Breast epithelium (tissue), 4 donors: Measurements from ENCODE around the gene BCL2A1. TPM values are rescaled to one million over a fixed set of nuclear protein-coding genes. Genes with fewer than 3 reads are reported as not detected.
"Not testable (repeated sequence)": the region's sequence is repeated elsewhere in the genome, so short reads cannot be mapped to it uniquely, and the experiment has no call there.

ENCODE experiments used
- DNase-seq, 2 donors: peaks; one replicate each; pipeline ENCODE4 v3.0.0-alpha.2; 2019; ENCODE audit warnings: low spot score in 2 of 2
- H3K27ac ChIP-seq, 2 donors: fragments of 200-600 bp; sonication (generic) in 1 of 2; one replicate each; pipeline ENCODE4 v1.5.1; 2016 to 2019; ENCODE audit warnings: mild to moderate bottlenecking in 1 of 2
- H3K27me3 ChIP-seq, 2 donors: fragments of 200-600 bp; sonication (generic) in 1 of 2; one replicate each; pipeline versions ENCODE4 v1.5.1 to v1.6.0; 2017 to 2019; ENCODE audit warnings: control low read depth in 1 of 2, mild to moderate bottlenecking in 1 of 2
- H3K36me3 ChIP-seq: fragments of 200-600 bp; one replicate; pipeline ENCODE4 v1.5.1; 2019
- H3K4me1 ChIP-seq, 2 donors: fragments of 200-600 bp; sonication (generic); one replicate each; pipeline ENCODE4 v1.5.1; 2016 to 2019; ENCODE audit warnings: control low read depth in 1 of 2
- H3K4me3 ChIP-seq, 3 donors: fragments of 200-600 bp; sonication (generic); 1 replicate in 2 of 3; 2 replicates in 1 of 3; pipeline ENCODE4 v1.5.1; 2016 to 2019; ENCODE audit warnings: mild to moderate bottlenecking in 3 of 3, moderate library complexity in 2 of 3
- H3K9me3 ChIP-seq, 2 donors: fragments of 200-600 bp; sonication (generic) in 1 of 2; one replicate each; pipeline ENCODE4 v1.5.1; 2016 to 2019; ENCODE audit warnings: control low read depth in 1 of 2
- CTCF ChIP-seq, 3 donors: fragments of 450-650 bp; IDR thresholded peaks; one replicate each; pipeline ENCODE4 v1.5.1; 2016 to 2017; ENCODE audit warnings: antibody characterized with exemption in 3 of 3, mild to moderate bottlenecking in 3 of 3, moderate library complexity in 3 of 3
- POLR2A ChIP-seq: fragments of 450-650 bp; IDR thresholded peaks from one replicate; pipeline ENCODE4 v1.6.1; 2016; ENCODE audit warnings: antibody characterized with exemption, mild to moderate bottlenecking, moderate library complexity
- POLR2AphosphoS5 ChIP-seq, 3 donors: sonication (generic); formaldehyde crosslinking; IDR thresholded peaks; one replicate each; pipeline ENCODE4 v1.6.1; 2017; ENCODE audit warnings: antibody characterized with exemption in 3 of 3
- intact Hi-C: fragments of 100-400 bp; cut with DNase I; formaldehyde crosslinking; loops from one replicate; pipeline ENCODE4 v1.15.1; 2023; ENCODE audit warnings: low total_unique reads
- total RNA-seq, 3 donors: library from RNA; depleted of rRNA; stranded (reverse); fragments of >200 nt; gene quantifications; one replicate each; pipeline ENCODE4 v1.1.0, GENCODE V29; 2016

BCL2A1 gene
- total RNA-seq, 3 donors from 2014 or later = 1.4 to 12.6 (median 1.6) TPM

DNA sequence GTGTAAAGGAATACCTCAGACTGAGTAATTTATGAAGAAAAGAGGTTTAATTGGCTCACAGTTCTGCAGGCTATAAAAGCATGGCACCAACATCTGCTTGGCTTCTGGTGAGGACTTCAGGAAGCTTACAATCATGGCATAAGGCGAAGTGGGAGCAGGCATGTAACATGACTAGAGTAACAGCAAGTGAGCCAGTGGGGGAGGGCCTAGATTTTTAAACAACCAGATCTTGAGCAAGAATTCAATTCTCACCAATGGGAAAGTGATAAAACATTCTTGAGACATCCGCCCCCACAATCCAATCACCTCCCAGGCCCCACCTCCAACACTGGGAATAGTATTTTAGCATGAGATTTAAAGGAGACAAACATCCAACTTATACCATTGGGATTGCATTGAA, 44.2 kb upstream of the BCL2A1 start:
- H3K36me3 ChIP-seq = no peaks in the 10 kb centered on the region
- no peaks in the 10 kb centered on the region for H3K27me3 ChIP-seq
- H3K27ac ChIP-seq = no peak overlapping the region
- H3K4me3 ChIP-seq = no peak overlapping the region
- intact Hi-C loops = loop anchor here (5.0 kb wide), 1 partner anchor 232 kb away; no protein-coding TSS in a partner anchor
- DNase-seq = no peak
- TF ChIP-seq POLR2AphosphoS5 (IDR thresholded peaks at IDR 0.05) = no peak
- no peak for TF ChIP-seq CTCF (IDR thresholded peaks at IDR 0.05)
- TF ChIP-seq POLR2A = no peak
- no peaks in the 10 kb centered on the region for H3K4me1 ChIP-seq
- H3K9me3 ChIP-seq = no peaks in the 10 kb centered on the region

DNA sequence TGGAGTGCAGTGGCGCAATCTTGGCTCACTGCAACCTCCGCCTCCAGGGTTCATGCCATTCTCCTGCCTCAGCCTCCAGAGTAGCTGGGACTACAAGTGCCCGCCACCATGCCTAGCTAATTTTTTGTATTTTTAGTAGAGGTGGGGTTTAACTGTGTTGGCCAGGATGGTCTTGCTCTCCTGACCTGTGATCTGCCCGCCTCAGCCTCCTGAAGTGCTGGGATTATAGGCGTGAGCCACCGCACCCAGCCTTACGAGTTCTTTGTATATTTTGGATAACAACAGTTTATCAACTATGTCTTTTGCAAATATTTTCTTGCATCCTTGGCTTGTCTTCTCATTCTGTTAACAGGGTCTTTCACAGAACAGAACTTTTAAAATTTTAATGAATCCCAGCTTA, 43.2 kb upstream of the BCL2A1 start:
- H3K4me3 ChIP-seq, H3K9me3 ChIP-seq, H3K27ac ChIP-seq, H3K4me1 ChIP-seq, intact Hi-C loops, H3K27me3 ChIP-seq, DNase-seq, H3K36me3 ChIP-seq: not testable (repeated sequence)

GRCh38 chr15:80012060-80012726, 41.2 kb upstream of the BCL2A1 start:
- Histone ChIP-seq H3K27ac (no peak overlapping the region), H3K9me3 (no peaks in the 10 kb centered on the region), H3K4me3 (no peak overlapping the region), H3K27me3 (no peaks in the 10 kb centered on the region), H3K4me1 (no peaks in the 10 kb centered on the region), H3K36me3 (no peaks in the 10 kb centered on the region)
- intact Hi-C loops = no loop called here
- TF ChIP-seq CTCF (IDR thresholded peaks at IDR 0.05) (no peak), POLR2AphosphoS5 (IDR thresholded peaks at IDR 0.05) (no peak), POLR2A (no peak)
- no peak for DNase-seq

DNA sequence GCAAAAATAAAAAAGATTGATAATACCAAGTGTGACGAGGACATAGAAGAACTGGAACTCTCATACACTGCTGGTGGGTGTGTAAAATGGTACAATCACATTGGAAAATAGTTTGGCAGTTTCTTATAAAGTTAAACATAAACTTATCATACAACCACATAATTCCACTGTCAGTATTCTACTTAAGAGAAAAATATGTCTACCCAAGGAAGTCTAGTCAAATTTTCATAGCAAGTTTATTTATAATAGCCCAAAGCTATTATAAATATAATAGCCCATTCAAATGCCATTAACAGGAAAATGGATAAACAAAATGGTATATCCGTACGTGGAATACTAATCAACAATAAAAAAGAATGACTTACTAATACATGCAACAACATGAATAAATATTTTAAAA, 40.6 kb upstream of the BCL2A1 start:
- no peak for TF ChIP-seq POLR2A
- TF ChIP-seq CTCF (IDR thresholded peaks at IDR 0.05) = no peak
- no peak for TF ChIP-seq POLR2AphosphoS5 (IDR thresholded peaks at IDR 0.05)
- DNase-seq = no peak
- intact Hi-C loops = no loop called here
- H3K27ac ChIP-seq = no peak overlapping the region
- H3K36me3 ChIP-seq = no peaks in the 10 kb centered on the region
- no peaks in the 10 kb centered on the region for H3K9me3 ChIP-seq
- H3K4me1 ChIP-seq = no peaks in the 10 kb centered on the region
- H3K4me3 ChIP-seq = no peak overlapping the region
- H3K27me3 ChIP-seq = no peaks in the 10 kb centered on the region

DNA sequence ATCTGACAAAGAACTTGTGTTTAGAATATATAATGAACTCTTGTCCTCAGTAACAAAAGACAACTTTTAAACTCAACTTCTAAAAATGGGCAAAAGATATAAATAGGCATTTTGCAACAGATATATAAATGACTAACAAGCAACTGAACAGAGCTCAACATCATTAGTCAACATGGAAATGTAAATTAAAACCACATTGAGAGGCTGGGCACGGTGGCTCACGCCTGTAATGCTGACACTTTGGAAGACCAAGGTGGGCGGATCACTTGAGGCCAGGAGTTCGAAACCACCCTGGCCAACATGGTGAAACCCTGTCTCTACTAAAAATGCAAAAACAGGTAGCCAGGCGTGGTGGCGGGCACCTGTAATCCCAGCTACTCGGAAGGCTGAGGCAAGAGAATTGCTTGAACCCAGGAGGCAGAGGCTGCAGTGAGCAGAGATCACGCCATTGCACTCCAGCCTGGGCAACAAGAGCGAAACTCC, 40.1 kb upstream of the BCL2A1 start:
- H3K27me3 ChIP-seq, DNase-seq, H3K36me3 ChIP-seq, H3K9me3 ChIP-seq, H3K4me1 ChIP-seq, H3K27ac ChIP-seq, H3K4me3 ChIP-seq, intact Hi-C loops: not testable (repeated sequence)

DNA sequence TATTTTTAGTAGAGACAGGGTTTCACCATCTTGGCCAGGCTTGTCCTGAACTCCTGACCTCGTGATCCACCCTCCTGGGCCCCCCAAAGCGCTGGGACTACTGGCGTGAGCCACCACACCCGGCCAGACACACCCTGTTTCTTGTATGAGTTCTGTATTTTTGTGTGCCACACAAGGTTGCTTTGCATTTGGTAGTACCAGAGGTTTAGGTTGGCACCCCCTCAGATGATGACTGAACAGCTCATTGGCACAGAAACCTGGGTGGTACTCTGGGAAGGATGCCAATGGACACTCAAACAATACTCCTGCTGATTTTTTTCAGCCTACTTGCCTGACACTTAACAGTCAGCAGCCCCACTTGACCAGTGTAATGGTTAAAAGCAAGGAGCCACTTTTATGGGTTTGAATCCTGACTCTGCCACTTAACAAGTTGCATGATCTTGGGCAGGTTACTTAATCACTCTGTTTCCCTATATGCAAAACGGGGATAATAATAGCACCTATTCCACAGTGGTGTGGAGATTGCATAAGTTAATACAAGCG, 39.2 kb upstream of the BCL2A1 start:
- no peaks in the 10 kb centered on the region for H3K36me3 ChIP-seq
- no peak overlapping the region for H3K4me3 ChIP-seq
- H3K4me1 ChIP-seq = no peaks in the 10 kb centered on the region
- no peaks in the 10 kb centered on the region for H3K9me3 ChIP-seq
- no peak for DNase-seq
- intact Hi-C loops = no loop called here
- no peak overlapping the region for H3K27ac ChIP-seq
- no peak for TF ChIP-seq POLR2A
- no peak for TF ChIP-seq CTCF (IDR thresholded peaks at IDR 0.05)
- TF ChIP-seq POLR2AphosphoS5 (IDR thresholded peaks at IDR 0.05) = no peak
- no peaks in the 10 kb centered on the region for H3K27me3 ChIP-seq
